ENCODE data around the gene CTSO. TPM values are rescaled to one million over a fixed set of nuclear protein-coding genes. Genes with fewer than 3 reads are reported as not detected.

The CTSO gene
- total RNA-seq, 1 donor from 2014 or later: 3.8 TPM

DNA sequence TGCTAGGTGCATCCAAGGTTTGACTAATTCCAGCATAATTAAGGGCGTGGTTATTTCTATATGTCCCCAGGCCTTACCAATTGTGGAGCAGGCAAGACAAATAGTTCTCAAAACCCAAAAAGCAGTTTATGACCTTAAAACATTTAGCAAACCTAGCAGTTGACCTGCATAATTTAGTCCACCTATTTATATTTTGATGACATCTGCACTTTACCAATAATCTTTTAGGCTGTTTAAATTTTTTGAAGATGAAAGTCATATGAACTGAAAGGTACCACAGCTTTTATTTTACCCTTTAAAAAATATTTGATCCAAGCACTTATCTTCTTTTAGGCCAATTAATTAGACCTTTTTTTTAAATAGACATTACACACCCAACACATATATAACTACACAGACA, 77.8 kb downstream of the CTSO start:
- intact Hi-C loops (cut with micrococcal nuclease): no loop called here

Other genes starting within 250 kb of the CTSO start
- 0.07 and 0.15 TPM in 2 replicates for gene GUCY1B1, start 194.8 kb downstream of the CTSO start, total RNA-seq
- not detected in 2 replicates for gene ASIC5, start 87.6 kb downstream of the CTSO start, total RNA-seq
- gene TDO2, start 50.2 kb downstream of the CTSO start, total RNA-seq: not detected in 2 replicates